Natural killer cell treated with Interleukin-12 subunit alpha and Interleukin-12 subunit beta and Interleukin-15 and Interleukin-18, amount 100 ng/mL, for 72 hours (primary cell): ENCODE results near the gene SNX24. TPM values are rescaled to one million over a fixed set of nuclear protein-coding genes. Genes with fewer than 3 reads are reported as not detected.

Source experiments
- ATAC-seq, 2 donors: fragments of 150-1000 bp; cut with Tn5 transposase in 1 of 2; sonication (Bioruptor Pico), chemical (Tn5 transposase) in 1 of 2; 2 replicates each; pipeline ENCODE4 v1.10.0; 2021
- DNase-seq: peaks from one replicate; pipeline ENCODE4 v3.0.0; 2022; ENCODE audit warnings: low spot score
- H3K27ac Mint-ChIP-seq, 2 donors: 1 replicate in 1 of 2; 2 replicates in 1 of 2; pipeline ENCODE4 v1.8.0; 2022; ENCODE audit warnings: mixed read lengths in 2 of 2, mild to moderate bottlenecking in 1 of 2, moderate library complexity in 1 of 2
- H3K27me3 Mint-ChIP-seq, 2 donors: 1 replicate in 1 of 2; 2 replicates in 1 of 2; pipeline ENCODE4 v1.8.0; 2022; ENCODE audit warnings: mixed read lengths in 2 of 2
- H3K36me3 Mint-ChIP-seq: one replicate; pipeline ENCODE4 v1.8.0; 2022; ENCODE audit warnings: mixed read lengths
- H3K4me1 Mint-ChIP-seq, 2 donors: 1 replicate in 1 of 2; 2 replicates in 1 of 2; pipeline ENCODE4 v1.8.0; 2022; ENCODE audit warnings: low read depth in 2 of 2, mixed read lengths in 2 of 2, mild to moderate bottlenecking in 1 of 2
- H3K4me3 Mint-ChIP-seq: one replicate; pipeline ENCODE4 v1.8.0; 2022; ENCODE audit warnings: mixed read lengths
- H3K9me3 Mint-ChIP-seq: 2 replicates; pipeline ENCODE4 v1.8.0; 2022; ENCODE audit warnings: mixed read lengths
- total RNA-seq, 2 donors: library from RNA; stranded (reverse); gene quantifications; one replicate each; pipeline ENCODE4 v1.2.3, GENCODE V29; 2022

Gene SNX24
- total RNA-seq, 2 donors from 2014 or later: 3.8 to 4.7 TPM

DNA sequence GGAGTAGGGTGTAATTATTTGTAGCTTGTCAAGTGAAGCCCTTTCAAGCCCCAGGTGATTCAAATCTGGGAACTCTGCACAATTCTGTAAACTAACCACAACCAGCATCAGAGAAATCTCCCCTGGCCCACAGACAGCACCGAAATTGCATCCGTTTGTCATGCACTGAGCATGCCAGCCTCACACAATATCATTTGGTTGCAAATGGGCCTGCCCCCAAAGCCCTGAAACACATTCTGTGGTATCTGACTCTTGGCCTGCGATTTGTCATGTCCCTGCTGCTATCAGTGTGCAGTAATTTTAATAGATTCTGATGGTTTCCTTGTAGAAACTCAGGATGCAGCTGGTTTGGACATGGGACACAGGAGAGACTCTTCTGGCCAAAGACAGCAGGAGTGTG lies 35.3 kb downstream of the SNX24 start:
- no peaks in the 10 kb centered on the region for H3K9me3 Mint-ChIP-seq
- H3K27me3 Mint-ChIP-seq: peaks cover 0 to 6% of the 10 kb centered on the region in 2 donors
- no peak overlapping the region for H3K4me3 Mint-ChIP-seq
- ATAC-seq (peak in 1 of 2 donors; percentile 46), DNase-seq (no peak)
- H3K36me3 Mint-ChIP-seq: no peaks in the 10 kb centered on the region
- H3K27ac Mint-ChIP-seq: no peak overlapping the region
- peaks cover 18 to 19% of the 10 kb centered on the region in 2 donors for H3K4me1 Mint-ChIP-seq

DNA sequence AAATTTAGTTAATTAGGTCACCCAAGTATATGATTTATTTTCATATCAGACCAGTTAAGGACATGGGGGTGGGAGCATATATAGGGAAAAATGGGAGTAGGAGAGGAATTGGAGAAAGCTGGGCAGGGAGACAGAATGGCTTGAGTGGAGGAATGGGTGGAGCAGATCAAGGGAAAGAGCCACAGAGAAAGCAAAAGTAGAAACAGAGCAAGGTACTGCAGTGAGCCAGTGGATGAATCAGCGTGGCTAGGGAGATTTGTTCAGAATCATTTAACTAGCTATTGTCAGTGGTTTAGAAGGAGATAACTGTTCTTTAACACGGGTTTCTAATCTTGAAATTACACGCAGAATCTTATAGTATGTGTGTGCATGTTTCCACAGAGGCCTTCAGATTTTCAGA lies 37.4 kb downstream of the SNX24 start:
- H3K27ac Mint-ChIP-seq: no peak overlapping the region
- ATAC-seq (peak in 1 of 2 donors; percentile 68), DNase-seq (no peak)
- peaks cover 4% of the 10 kb centered on the region in 2 donors for H3K4me1 Mint-ChIP-seq
- no peaks in the 10 kb centered on the region for H3K9me3 Mint-ChIP-seq
- no peaks in the 10 kb centered on the region for H3K36me3 Mint-ChIP-seq
- peaks cover 0 to 5% of the 10 kb centered on the region in 2 donors for H3K27me3 Mint-ChIP-seq
- no peak overlapping the region for H3K4me3 Mint-ChIP-seq

DNA sequence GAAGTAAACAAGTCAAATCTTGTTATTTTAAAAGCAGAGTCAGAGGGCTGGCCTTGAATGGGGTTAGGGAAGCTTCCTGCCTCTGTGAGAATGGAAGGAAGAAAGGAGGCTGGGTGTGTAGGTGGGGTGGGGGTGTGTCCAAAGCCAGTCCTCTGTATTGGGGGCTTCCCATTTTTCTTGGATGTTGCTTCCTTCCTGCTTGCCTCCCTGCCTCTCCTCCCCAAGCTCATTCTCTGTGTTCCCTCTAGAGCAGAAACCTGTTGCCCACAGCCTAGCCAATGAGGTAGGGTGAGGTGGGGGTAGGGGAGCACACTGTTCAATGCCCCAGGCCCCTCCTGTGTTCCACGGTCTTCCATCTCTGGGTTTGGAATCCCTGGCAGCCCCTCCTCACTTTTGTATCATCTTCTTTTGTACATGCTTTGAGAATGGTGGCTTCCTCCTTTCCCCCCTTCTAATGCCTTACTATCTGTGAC lies 39.7 kb downstream of the SNX24 start:
- Mint-ChIP-seq H3K4me1 (no peaks in the 10 kb centered on the region), H3K36me3 (no peaks in the 10 kb centered on the region), H3K9me3 (no peaks in the 10 kb centered on the region), H3K4me3 (no peak overlapping the region), H3K27ac (no peak overlapping the region), H3K27me3 (no peaks in the 10 kb centered on the region)
- ATAC-seq: no peak
- DNase-seq: no peak

DNA sequence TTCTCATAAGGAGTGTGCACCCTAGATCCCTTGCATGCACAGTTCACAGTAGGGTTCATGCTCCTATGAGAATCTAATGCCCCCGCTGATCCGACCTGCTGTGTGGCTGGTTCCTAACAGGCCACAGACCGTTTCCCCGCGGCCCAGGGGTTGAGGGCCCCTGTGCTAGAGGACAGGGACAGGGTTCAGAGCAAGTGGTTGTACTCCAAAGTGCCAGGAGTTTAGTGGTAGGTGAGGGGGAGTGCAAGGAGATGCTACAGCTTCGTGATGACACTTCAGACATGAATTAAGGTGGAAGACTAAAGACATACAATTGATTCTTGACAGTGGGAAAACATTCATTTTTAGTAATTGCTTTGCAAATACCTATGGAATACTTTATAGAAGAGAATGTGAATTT lies 40.5 kb downstream of the SNX24 start:
- DNase-seq (no peak), ATAC-seq (no peak)
- H3K4me1 Mint-ChIP-seq: no peaks in the 10 kb centered on the region
- H3K27ac Mint-ChIP-seq: no peak overlapping the region
- H3K4me3 Mint-ChIP-seq: no peak overlapping the region
- no peaks in the 10 kb centered on the region for H3K9me3 Mint-ChIP-seq
- H3K27me3 Mint-ChIP-seq: no peaks in the 10 kb centered on the region
- no peaks in the 10 kb centered on the region for H3K36me3 Mint-ChIP-seq

DNA sequence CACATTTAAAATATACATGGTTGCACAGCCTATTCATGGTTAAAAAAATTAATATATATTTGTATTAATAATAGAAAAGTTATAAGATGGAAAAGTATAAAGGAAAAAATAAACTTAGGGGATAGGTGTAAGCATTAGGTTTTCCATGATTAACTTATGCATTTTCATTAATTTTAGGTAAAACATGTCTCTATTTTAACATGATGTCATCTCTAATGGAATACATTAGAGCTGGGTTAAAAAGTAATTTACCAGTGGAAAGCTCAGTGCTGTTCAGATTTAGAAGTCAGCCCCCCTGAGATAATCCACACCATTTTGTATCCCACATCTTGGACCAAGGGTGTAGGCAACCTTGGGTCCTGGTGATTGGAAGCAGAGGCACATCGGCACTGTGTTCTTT lies 49.7 kb downstream of the SNX24 start:
- no peaks in the 10 kb centered on the region for H3K27me3 Mint-ChIP-seq
- no peak overlapping the region for H3K27ac Mint-ChIP-seq
- H3K9me3 Mint-ChIP-seq: no peaks in the 10 kb centered on the region
- no peak overlapping the region for H3K4me3 Mint-ChIP-seq
- no peak for ATAC-seq
- no peaks in the 10 kb centered on the region for H3K4me1 Mint-ChIP-seq
- DNase-seq: no peak
- no peaks in the 10 kb centered on the region for H3K36me3 Mint-ChIP-seq

DNA sequence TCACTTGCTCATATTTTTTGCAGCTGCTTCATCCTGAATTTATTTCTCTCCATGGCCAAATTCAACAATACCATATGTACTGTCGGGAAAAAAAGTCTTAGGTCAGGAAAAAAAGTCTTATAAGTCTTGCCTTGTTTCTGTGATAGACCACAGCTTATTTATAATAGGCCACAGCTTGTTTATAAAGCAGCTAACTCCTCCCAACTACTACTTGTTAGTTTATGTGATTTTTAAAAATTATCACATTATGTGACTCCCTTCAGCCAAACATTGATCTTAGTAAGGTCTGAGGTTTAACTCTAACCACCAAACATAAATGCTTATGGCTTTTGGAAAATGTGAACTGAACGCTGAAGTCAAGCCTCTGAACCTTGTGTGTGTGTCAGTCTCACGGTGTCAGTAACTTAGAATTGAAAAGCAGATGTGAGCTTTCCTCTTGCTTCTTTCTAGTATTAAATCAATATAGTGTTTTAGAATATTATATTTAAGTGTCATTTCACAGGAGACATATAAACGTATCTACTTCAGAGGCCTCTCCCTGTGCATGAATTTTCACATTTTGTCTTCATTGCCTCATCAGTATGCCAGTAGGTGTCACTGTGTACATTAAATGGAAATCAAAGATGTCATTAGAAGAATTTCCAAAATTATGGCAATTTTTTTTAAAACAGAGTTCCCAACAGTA lies 51.3 kb downstream of the SNX24 start:
- Mint-ChIP-seq H3K9me3 (no peaks in the 10 kb centered on the region), H3K4me1 (peaks cover 2 to 3% of the 10 kb centered on the region in 2 donors), H3K27ac (no peak overlapping the region), H3K27me3 (no peaks in the 10 kb centered on the region), H3K36me3 (no peaks in the 10 kb centered on the region), H3K4me3 (no peak overlapping the region)
- ATAC-seq: no peak
- DNase-seq: no peak

DNA sequence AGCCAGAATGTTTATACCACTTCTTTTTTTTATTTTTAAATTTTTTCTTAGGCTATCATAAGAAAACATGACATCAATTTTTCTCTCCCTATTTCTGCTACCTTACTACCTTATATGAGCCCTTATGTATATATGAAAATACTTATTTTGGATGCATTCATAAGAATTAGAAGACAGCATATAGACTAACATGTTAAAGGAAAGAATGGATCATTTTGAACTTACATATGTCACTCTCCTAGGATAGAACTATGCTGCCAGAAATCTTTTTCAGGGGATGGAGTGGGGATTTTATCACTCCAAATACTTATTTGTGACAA lies 51.8 kb downstream of the SNX24 start:
- ATAC-seq: no peak
- Mint-ChIP-seq H3K4me3 (no peak overlapping the region), H3K27ac (no peak overlapping the region), H3K4me1 (peaks cover 7 to 8% of the 10 kb centered on the region in 2 donors), H3K27me3 (no peaks in the 10 kb centered on the region), H3K36me3 (no peaks in the 10 kb centered on the region), H3K9me3 (no peaks in the 10 kb centered on the region)
- DNase-seq: no peak

DNA sequence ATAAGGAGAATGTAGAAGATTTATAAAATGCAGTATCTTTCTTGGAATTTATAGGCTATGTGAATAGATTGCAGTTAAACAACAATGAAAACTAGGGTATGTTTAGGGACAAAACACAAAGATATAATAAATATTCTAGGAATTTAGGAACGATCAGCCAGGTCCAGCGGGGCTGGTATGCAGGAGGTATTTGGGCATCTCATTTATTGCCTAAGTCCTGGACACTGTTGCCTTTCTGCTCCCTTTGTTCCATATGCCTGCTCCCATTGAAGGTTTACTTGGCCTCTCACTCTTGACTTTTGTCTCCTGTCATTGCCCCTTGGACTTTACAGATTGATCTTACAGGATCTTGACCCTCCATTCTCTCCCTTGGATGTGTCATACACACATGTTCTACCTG lies 55.9 kb downstream of the SNX24 start:
- ATAC-seq (no peak), DNase-seq (no peak)
- Mint-ChIP-seq H3K36me3 (no peaks in the 10 kb centered on the region), H3K4me3 (no peak overlapping the region), H3K9me3 (no peaks in the 10 kb centered on the region), H3K4me1 (peaks cover 19 to 21% of the 10 kb centered on the region in 2 donors), H3K27ac (no peak overlapping the region), H3K27me3 (peaks cover 0 to 5% of the 10 kb centered on the region in 2 donors)

DNA sequence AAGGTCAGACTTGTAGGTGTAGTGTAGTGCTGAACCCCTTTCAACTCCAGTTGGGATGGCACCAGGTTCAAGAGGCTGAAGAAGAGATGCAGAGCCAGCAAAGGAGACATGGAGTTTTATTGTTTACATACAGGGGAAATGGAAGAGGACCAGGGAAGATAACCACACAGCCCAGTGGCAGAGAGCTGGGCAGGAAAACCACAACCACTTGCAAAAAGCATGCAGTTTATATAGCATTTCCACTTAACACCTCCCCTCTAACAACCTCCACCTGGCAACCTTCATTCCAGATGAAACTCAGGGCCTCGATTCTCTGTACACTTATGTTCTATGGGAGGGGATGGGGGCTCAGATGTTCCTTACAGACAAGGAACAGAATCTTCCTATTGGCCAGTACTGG lies 56.9 kb downstream of the SNX24 start:
- Mint-ChIP-seq H3K27me3 (peaks cover 0 to 8% of the 10 kb centered on the region in 2 donors), H3K27ac (no peak overlapping the region), H3K4me1 (peaks cover 19 to 21% of the 10 kb centered on the region in 2 donors), H3K36me3 (no peaks in the 10 kb centered on the region), H3K9me3 (no peaks in the 10 kb centered on the region), H3K4me3 (peak overlapping the region; percentile 3)
- ATAC-seq (peak in 1 of 2 donors; percentile 26), DNase-seq (no peak)

DNA sequence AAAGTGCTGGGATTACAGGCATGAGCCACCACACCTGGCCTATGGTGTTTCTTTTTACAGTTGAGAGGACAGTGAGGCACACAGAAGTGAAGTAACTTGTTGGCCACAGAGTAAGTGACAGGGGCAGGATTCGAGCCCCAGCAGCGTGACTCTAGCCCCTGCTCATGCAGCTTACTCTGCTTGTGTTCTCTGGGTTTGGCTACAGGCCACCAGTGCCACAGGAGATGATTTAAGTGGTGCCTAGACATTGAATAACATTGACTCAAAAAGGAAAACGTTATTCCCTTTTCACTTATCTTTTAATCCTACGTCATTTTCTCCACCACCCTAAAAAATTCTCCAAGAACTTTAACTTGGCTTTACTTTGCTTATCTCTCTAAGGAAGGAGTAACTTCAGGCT lies 61.4 kb downstream of the SNX24 start:
- H3K36me3 Mint-ChIP-seq: no peaks in the 10 kb centered on the region
- H3K4me1 Mint-ChIP-seq: peaks cover 18 to 19% of the 10 kb centered on the region in 2 donors
- peaks cover 0 to 8% of the 10 kb centered on the region in 2 donors for H3K27me3 Mint-ChIP-seq
- no peak overlapping the region for H3K4me3 Mint-ChIP-seq
- H3K9me3 Mint-ChIP-seq: no peaks in the 10 kb centered on the region
- DNase-seq (no peak), ATAC-seq (no peak)
- no peak overlapping the region for H3K27ac Mint-ChIP-seq

DNA sequence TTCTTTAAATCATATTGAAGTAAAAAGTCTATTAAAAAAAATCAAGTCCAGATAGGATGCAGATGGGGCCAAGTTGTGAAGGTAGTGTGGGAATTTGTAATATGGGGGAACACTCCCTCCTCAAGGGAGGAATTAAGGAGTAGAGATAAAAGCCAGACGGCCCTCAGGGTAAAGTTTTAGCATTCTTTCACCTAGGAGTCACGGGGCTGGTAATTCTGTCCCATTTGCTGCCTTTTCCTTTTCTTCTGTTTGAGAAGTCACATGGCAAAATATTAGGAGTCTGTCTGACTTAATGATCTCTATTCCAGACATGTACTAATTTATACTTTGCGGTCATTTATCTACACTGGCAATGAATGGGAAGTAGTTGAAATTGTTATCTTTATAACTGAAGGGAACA lies 61.9 kb downstream of the SNX24 start:
- peaks cover 13 to 14% of the 10 kb centered on the region in 2 donors for H3K4me1 Mint-ChIP-seq
- H3K27me3 Mint-ChIP-seq: peaks cover 0 to 8% of the 10 kb centered on the region in 2 donors
- no peak for ATAC-seq
- no peaks in the 10 kb centered on the region for H3K36me3 Mint-ChIP-seq
- H3K27ac Mint-ChIP-seq: no peak overlapping the region
- no peaks in the 10 kb centered on the region for H3K9me3 Mint-ChIP-seq
- DNase-seq: no peak
- H3K4me3 Mint-ChIP-seq: no peak overlapping the region

DNA sequence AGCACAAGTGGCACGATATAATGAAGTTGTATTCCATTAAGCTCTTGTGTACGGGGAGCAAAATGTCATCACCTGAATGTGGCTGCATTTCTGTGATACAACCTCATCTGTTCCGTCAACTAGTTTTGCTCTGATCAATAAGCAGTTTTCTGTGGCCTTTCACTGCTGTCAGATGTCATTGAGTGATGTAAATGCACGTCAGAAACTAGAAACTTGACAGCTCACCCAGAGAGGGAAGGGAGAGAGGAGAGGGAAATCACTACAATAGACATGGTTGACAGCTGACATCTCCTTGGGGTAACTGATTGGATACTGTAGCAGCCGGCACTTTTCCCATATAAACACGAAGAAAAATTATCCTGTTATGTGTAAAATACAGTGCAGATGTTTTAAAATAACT lies 62.7 kb downstream of the SNX24 start:
- ATAC-seq: no peak
- no peaks in the 10 kb centered on the region for H3K36me3 Mint-ChIP-seq
- no peak overlapping the region for H3K27ac Mint-ChIP-seq
- no peaks in the 10 kb centered on the region for H3K9me3 Mint-ChIP-seq
- H3K27me3 Mint-ChIP-seq: peaks cover 0 to 5% of the 10 kb centered on the region in 2 donors
- peaks cover 5 to 7% of the 10 kb centered on the region in 2 donors for H3K4me1 Mint-ChIP-seq
- H3K4me3 Mint-ChIP-seq: no peak overlapping the region
- DNase-seq: no peak

DNA sequence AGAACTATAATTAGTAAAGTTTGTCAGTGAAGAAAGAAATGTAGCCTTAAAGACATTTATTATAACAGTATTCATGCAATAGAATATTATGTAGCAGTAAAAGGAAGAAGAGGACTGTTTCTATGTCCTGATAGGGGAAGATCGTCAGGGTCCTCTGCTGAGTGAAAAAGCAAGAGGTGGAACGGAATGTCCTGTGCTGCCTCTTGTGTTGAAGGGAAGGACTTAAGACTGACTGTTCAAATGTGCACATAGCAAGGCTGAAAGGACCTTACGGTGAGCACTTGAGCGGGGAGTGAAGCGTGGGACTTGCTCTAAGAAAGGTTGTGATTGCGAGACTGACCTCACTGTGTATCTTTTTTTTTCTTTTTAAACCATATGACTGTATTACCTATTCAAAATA lies 63.2 kb downstream of the SNX24 start:
- Mint-ChIP-seq H3K27me3 (peaks cover 0 to 5% of the 10 kb centered on the region in 2 donors), H3K4me3 (no peak overlapping the region), H3K27ac (no peak overlapping the region), H3K4me1 (peaks cover 0 to 3% of the 10 kb centered on the region in 2 donors), H3K36me3 (no peaks in the 10 kb centered on the region), H3K9me3 (no peaks in the 10 kb centered on the region)
- no peak for DNase-seq
- ATAC-seq: no peak

DNA sequence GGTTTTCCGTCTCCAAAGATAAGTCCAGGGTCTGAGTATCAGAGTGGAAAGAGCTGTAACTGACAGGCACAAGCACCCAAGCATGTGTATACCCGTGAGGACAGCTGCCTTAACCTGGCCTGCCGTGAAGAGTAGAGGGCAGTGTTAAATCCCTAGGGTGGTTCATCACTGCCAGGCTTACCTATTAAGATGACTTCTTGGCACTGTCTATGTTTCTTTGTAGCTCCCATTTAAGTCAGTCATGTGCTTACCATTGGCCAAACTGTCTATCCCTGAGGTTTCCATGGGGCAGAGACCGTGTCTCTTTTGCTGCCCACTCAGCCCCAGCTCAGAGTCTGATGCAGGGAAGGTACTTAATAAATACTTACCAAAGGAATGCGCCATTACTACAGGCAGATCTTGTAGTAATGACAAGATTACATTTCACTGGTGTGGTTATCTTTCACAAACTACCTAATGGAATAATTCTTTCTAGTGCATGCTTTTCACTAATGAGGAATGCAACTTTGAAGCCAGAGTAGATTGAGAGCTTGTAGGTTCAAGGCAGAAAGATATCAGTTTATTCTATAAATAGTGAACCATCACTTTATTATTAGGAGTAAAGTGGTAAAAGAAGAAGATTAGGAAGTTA lies 64.2 kb downstream of the SNX24 start:
- H3K9me3 Mint-ChIP-seq: no peaks in the 10 kb centered on the region
- ATAC-seq (no peak), DNase-seq (no peak)
- no peak overlapping the region for H3K27ac Mint-ChIP-seq
- H3K4me1 Mint-ChIP-seq: peaks cover 0 to 3% of the 10 kb centered on the region in 2 donors
- peaks cover 0 to 5% of the 10 kb centered on the region in 2 donors for H3K27me3 Mint-ChIP-seq
- no peaks in the 10 kb centered on the region for H3K36me3 Mint-ChIP-seq
- no peak overlapping the region for H3K4me3 Mint-ChIP-seq
